Lower leg skin (tissue), 3 donors: ENCODE results near the gene EXOC6.

Source experiments
- POLR2A ChIP-seq, 2 donors: fragments of 450-650 bp; IDR thresholded peaks; one replicate each; pipeline ENCODE4 v1.6.1; 2016 to 2017; ENCODE audit warnings: antibody characterized with exemption in 2 of 2, mild to moderate bottlenecking in 1 of 2, moderate library complexity in 1 of 2
- TF ChIP-seq, protein P1 (sequence below), 3 donors: fragments of 450-650 bp; IDR thresholded peaks; one replicate each; pipeline ENCODE4 v1.5.1; 2016; ENCODE audit warnings: antibody characterized with exemption in 3 of 3, mild to moderate bottlenecking in 3 of 3, moderate library complexity in 2 of 3

- TF ChIP-seq, protein P1, sequence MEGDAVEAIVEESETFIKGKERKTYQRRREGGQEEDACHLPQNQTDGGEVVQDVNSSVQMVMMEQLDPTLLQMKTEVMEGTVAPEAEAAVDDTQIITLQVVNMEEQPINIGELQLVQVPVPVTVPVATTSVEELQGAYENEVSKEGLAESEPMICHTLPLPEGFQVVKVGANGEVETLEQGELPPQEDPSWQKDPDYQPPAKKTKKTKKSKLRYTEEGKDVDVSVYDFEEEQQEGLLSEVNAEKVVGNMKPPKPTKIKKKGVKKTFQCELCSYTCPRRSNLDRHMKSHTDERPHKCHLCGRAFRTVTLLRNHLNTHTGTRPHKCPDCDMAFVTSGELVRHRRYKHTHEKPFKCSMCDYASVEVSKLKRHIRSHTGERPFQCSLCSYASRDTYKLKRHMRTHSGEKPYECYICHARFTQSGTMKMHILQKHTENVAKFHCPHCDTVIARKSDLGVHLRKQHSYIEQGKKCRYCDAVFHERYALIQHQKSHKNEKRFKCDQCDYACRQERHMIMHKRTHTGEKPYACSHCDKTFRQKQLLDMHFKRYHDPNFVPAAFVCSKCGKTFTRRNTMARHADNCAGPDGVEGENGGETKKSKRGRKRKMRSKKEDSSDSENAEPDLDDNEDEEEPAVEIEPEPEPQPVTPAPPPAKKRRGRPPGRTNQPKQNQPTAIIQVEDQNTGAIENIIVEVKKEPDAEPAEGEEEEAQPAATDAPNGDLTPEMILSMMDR (IDR thresholded peaks at IDR 0.05): no peak
- TF ChIP-seq POLR2A (IDR thresholded peaks at IDR 0.05): no peak
Observed at GRCh38 chr10:92880233-92880861, 32.0 kb downstream of the EXOC6 start.
